ENCODE measurements around the gene SMAD2. TPM values are rescaled to one million over a fixed set of nuclear protein-coding genes. Genes with fewer than 3 reads are reported as not detected.

Gene SMAD2
- total RNA-seq, 2 donors from 2014 or later: 60.0 to 101 TPM

DNA sequence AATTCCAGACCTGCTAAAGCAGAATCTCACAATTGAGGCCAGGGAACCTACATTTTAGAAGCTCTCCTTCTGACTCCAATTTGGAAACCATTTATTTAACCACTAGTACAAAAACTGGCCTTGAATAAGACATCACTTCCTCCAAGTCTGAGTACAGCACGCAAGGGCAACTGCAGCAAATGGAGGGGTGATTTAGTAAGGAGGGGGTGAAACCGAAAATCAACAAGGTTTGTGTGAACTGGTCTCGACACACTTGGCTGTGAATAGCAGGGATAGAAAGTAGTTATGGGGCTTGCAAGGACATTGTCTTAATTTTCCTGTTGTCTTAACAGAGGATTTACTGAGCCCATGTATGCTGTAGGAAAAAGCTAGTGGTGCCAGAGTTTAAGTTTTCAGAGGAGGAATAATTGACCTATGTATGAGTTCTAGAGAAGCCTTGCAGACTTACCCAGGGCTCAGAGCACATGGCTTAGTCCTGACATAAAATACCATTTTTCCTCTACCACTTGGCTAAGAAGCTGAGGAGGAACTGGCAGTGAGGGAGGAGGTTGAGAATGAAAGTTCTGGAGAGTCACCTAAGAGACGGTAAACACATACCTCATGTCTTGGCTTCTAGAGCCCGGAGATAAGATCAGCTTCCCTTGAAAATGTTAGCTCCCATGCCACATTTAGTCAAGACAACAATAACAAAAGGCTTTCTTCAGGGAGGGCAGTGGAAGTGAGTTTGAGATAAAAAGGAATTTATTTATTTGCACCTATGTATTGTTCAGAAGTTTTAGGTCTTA, 114.8 kb downstream of the SMAD2 start:
- H3K4me3 ChIP-seq: no peak overlapping the region
- DNase-seq (ENCODE audit: low spot score) (no peak), ATAC-seq (ENCODE audit: insufficient number of reproducible peaks, low FRiP score, low read depth) (no peak)
- H3K27ac ChIP-seq: no peak overlapping the region
- no peaks in the 10 kb centered on the region for H3K27me3 ChIP-seq (replicated peaks; ENCODE audit: insufficient read depth)
- no peaks in the 10 kb centered on the region for H3K9me3 ChIP-seq
- H3K36me3 ChIP-seq: no peaks in the 10 kb centered on the region
- TF ChIP-seq, protein P1, sequence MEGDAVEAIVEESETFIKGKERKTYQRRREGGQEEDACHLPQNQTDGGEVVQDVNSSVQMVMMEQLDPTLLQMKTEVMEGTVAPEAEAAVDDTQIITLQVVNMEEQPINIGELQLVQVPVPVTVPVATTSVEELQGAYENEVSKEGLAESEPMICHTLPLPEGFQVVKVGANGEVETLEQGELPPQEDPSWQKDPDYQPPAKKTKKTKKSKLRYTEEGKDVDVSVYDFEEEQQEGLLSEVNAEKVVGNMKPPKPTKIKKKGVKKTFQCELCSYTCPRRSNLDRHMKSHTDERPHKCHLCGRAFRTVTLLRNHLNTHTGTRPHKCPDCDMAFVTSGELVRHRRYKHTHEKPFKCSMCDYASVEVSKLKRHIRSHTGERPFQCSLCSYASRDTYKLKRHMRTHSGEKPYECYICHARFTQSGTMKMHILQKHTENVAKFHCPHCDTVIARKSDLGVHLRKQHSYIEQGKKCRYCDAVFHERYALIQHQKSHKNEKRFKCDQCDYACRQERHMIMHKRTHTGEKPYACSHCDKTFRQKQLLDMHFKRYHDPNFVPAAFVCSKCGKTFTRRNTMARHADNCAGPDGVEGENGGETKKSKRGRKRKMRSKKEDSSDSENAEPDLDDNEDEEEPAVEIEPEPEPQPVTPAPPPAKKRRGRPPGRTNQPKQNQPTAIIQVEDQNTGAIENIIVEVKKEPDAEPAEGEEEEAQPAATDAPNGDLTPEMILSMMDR (IDR thresholded peaks at IDR 0.05): no peak
- H3K4me1 ChIP-seq (ENCODE audit: control insufficient read depth in 1 of 2, low read depth in 2 of 2): peaks cover 0 to 16% of the 10 kb centered on the region in 2 donors

DNA sequence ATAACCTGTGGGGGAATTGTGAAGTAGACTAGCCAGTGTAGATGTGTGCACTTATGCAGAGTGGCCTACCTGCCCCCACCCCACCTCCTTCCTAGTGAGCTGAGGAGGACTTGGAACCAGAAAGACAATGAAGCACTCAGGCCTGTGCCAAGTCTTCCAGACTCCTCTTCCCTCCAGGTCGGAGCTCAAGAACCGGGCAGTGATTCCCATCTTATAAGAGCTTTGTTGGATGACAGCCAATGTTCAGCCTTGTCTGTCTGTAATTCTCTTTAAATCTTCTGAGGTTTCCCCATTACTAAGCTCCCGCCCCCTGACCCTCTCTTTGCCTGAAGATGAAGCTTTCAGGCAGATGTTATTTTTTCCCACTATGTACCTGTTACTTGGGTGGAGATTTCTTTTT, 121.0 kb downstream of the SMAD2 start:
- TF ChIP-seq, protein P1 (IDR thresholded peaks at IDR 0.05): no peak
- Histone ChIP-seq H3K4me3 (no peak overlapping the region), H3K4me1 (ENCODE audit: control insufficient read depth in 1 of 2, low read depth in 2 of 2) (no peaks in the 10 kb centered on the region), H3K27ac (no peak overlapping the region), H3K9me3 (no peaks in the 10 kb centered on the region), H3K27me3 (replicated peaks; ENCODE audit: insufficient read depth) (no peaks in the 10 kb centered on the region), H3K36me3 (no peaks in the 10 kb centered on the region)
- DNase-seq (ENCODE audit: low spot score) (no peak), ATAC-seq (ENCODE audit: insufficient number of reproducible peaks, low FRiP score, low read depth) (no peak)

DNA sequence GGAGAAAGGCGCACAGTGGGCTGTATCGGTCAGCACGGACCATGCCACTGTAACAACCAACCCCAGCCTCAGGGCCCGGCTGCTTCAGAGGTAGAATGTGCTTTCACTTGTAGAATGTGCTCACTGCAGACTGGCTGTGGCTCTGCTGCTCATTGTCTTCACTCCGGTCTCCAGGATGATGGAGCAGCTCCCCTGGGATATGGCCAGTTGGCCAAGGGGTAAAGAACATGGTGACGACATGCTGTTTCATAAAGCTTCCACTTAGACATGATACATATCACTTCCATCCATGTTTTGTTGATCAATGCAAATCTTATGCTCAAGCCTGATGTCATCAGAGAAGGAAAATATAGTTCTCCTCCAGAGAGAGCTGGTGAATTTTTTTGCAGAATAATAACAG, 127.7 kb downstream of the SMAD2 start:
- no peaks in the 10 kb centered on the region for H3K9me3 ChIP-seq
- H3K4me1 ChIP-seq (ENCODE audit: control insufficient read depth in 1 of 2, low read depth in 2 of 2): no peaks in the 10 kb centered on the region
- no peaks in the 10 kb centered on the region for H3K27me3 ChIP-seq (replicated peaks; ENCODE audit: insufficient read depth)
- no peak overlapping the region for H3K4me3 ChIP-seq
- ATAC-seq (ENCODE audit: insufficient number of reproducible peaks, low FRiP score, low read depth) (no peak), DNase-seq (ENCODE audit: low spot score) (no peak)
- no peaks in the 10 kb centered on the region for H3K36me3 ChIP-seq
- TF ChIP-seq, protein P1 (IDR thresholded peaks at IDR 0.05): no peak
- H3K27ac ChIP-seq: no peak overlapping the region

DNA sequence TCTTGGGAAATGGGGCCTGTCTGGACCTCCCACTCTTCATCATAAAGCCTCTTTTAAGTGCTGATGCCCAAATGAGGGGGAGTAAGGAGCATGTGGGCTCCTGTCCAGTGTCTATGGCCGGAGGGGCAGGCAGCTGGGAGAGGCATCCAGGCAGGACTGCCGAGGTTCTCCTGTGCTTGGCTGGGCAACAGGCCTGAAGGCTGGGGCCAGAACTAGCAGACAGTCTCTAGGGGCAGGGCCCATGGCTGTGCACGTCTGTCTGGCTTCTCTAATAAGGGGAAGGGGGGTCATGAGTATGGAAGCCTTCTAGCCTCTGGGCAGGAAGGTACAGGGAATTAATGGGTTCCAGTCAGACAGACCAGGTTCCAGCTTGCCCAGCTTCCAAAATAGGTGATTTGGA, 128.6 kb downstream of the SMAD2 start:
- Histone ChIP-seq H3K27me3 (replicated peaks; ENCODE audit: insufficient read depth) (no peaks in the 10 kb centered on the region), H3K4me1 (ENCODE audit: control insufficient read depth in 1 of 2, low read depth in 2 of 2) (no peaks in the 10 kb centered on the region), H3K9me3 (no peaks in the 10 kb centered on the region), H3K36me3 (no peaks in the 10 kb centered on the region), H3K4me3 (no peak overlapping the region), H3K27ac (no peak overlapping the region)
- ATAC-seq (ENCODE audit: insufficient number of reproducible peaks, low FRiP score, low read depth) (no peak), DNase-seq (ENCODE audit: low spot score) (no peak)
- TF ChIP-seq, protein P1 (IDR thresholded peaks at IDR 0.05): no peak

DNA sequence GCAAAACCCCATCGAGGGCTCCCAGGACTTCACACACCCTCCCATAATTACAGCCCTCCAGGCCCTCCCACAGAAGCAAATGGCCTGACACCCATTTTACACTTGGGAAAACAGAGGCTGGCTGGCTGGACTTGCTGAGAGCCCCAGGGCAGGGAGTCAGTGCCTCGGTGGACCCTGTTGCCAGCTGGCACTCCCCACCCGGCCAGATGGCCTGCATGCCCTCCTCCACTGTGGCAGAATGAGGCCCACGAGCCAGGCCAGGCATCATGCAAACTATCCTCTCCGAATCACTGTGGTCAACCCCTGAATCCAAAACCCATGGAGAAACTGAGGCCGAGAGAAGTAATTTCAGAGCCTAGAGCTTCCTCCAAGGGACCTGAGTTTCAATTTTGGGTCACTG, 129.7 kb downstream of the SMAD2 start:
- ATAC-seq (ENCODE audit: insufficient number of reproducible peaks, low FRiP score, low read depth): no peak
- DNase-seq (ENCODE audit: low spot score): no peak
- H3K9me3 ChIP-seq: no peaks in the 10 kb centered on the region
- TF ChIP-seq, protein P1 (IDR thresholded peaks at IDR 0.05): no peak
- H3K4me1 ChIP-seq (ENCODE audit: control insufficient read depth in 1 of 2, low read depth in 2 of 2): no peaks in the 10 kb centered on the region
- H3K27me3 ChIP-seq (replicated peaks; ENCODE audit: insufficient read depth): no peaks in the 10 kb centered on the region
- no peaks in the 10 kb centered on the region for H3K36me3 ChIP-seq
- no peak overlapping the region for H3K4me3 ChIP-seq
- H3K27ac ChIP-seq: no peak overlapping the region

Data from thoracic aorta (tissue), 2 donors.